ELF-1 (cell line): ENCODE data around the gene TTLL8.

Experiments used
- DNase-seq: peaks from one replicate; pipeline ENCODE4 v3.0.0-alpha.2; 2016; ENCODE audit warnings: low read depth, low spot score

TTLL8 gene

GRCh38 chr22:50002791-50003190, 55.3 kb downstream of the TTLL8 start:
- DNase-seq, result no peak

GRCh38 chr22:50001388-50002231, 56.5 kb downstream of the TTLL8 start:
- DNase-seq, result peak; percentile 32

GRCh38 chr22:50000587-50001387, 57.3 kb downstream of the TTLL8 start:
- no peak for DNase-seq

- peak; percentile 52 for DNase-seq
These were observed 58.0 kb downstream of the TTLL8 start for GRCh38 chr22:49999946-50000586.

GRCh38 chr22:49999063-49999945, 58.8 kb downstream of the TTLL8 start:
- peak; percentile 51 for DNase-seq

GRCh38 chr22:49998718-49999062, 59.4 kb downstream of the TTLL8 start:
- no peak for DNase-seq

- no peak for DNase-seq
These were observed 60.0 kb downstream of the TTLL8 start for GRCh38 chr22:49997932-49998717.

- DNase-seq, result no peak
These were observed 60.9 kb downstream of the TTLL8 start for GRCh38 chr22:49997251-49997599.

- no peak for DNase-seq
These were observed 61.4 kb downstream of the TTLL8 start for GRCh38 chr22:49996518-49997250.

- no peak for DNase-seq
These were observed 62.0 kb downstream of the TTLL8 start for GRCh38 chr22:49996119-49996517.

GRCh38 chr22:49995361-49996118, 62.6 kb downstream of the TTLL8 start:
- no peak for DNase-seq

- no peak for DNase-seq
These were observed 63.1 kb downstream of the TTLL8 start for GRCh38 chr22:49995041-49995360.

GRCh38 chr22:49994361-49995040, 63.6 kb downstream of the TTLL8 start:
- DNase-seq, result no peak

- no peak for DNase-seq
These were observed 64.3 kb downstream of the TTLL8 start for GRCh38 chr22:49993649-49994360.

- DNase-seq, result peak; percentile 51
These were observed 65.0 kb downstream of the TTLL8 start for GRCh38 chr22:49992921-49993648.

- no peak for DNase-seq
These were observed 66.1 kb downstream of the TTLL8 start for GRCh38 chr22:49991907-49992533.

GRCh38 chr22:49991167-49991566, 66.9 kb downstream of the TTLL8 start:
- no peak for DNase-seq
